Hypothalamus (tissue), 51 donors: ENCODE data around the gene BPIFA3.

Experiments
- DNase-seq, 51 donors: peaks; one replicate each; lab custom pipeline; 2025; lab: John Stamatoyannopoulos, UW

Gene BPIFA3

GRCh38 chr20:33259371-33259770 lies 42.2 kb downstream of the BPIFA3 start:
- DNase-seq = no peak

GRCh38 chr20:33261465-33261864 lies 44.3 kb downstream of the BPIFA3 start:
- DNase-seq = no peak

GRCh38 chr20:33262658-33263065 lies 45.5 kb downstream of the BPIFA3 start:
- DNase-seq = peak in 34 of 51 donors; percentile 5 to 71 (median 22)

- peak in 3 of 51 donors; percentile 13 to 19 (median 15) for DNase-seq
Measured at GRCh38 chr20:33263784-33264183, 46.6 kb downstream of the BPIFA3 start.

GRCh38 chr20:33267701-33268100 lies 50.5 kb downstream of the BPIFA3 start:
- no peak for DNase-seq

GRCh38 chr20:33272155-33272873 lies 55.2 kb downstream of the BPIFA3 start:
- DNase-seq = no peak

- peak in 1 of 51 donors; percentile 38 for DNase-seq
Measured at GRCh38 chr20:33273117-33273851, 56.1 kb downstream of the BPIFA3 start.

- DNase-seq = no peak
Measured at GRCh38 chr20:33275215-33275614, 58.1 kb downstream of the BPIFA3 start.

GRCh38 chr20:33275871-33276270 lies 58.7 kb downstream of the BPIFA3 start:
- no peak for DNase-seq

- DNase-seq = no peak
Measured at GRCh38 chr20:33276303-33277113, 59.4 kb downstream of the BPIFA3 start.
